Osteocyte (in vitro differentiated cells): ENCODE results near the gene DIP2C. TPM values are rescaled to one million over a fixed set of nuclear protein-coding genes. Genes with fewer than 3 reads are reported as not detected.

ENCODE experiments used
- DNase-seq: peaks from one replicate; pipeline ENCODE4 v3.0.0; 2021; ENCODE audit warnings: mixed read lengths; ENCODE audit not compliant: unreplicated experiment; ENCODE audit errors: extremely low spot score
- H3K27ac Mint-ChIP-seq: one replicate; pipeline ENCODE4 v1.8.0; 2021; ENCODE audit warnings: mild to moderate bottlenecking, mixed read lengths; ENCODE audit not compliant: unreplicated experiment
- H3K27me3 Mint-ChIP-seq: one replicate; pipeline ENCODE4 v1.8.0; 2021; ENCODE audit warnings: mixed read lengths; ENCODE audit not compliant: unreplicated experiment
- H3K36me3 Mint-ChIP-seq: one replicate; pipeline ENCODE4 v1.8.0; 2021; ENCODE audit warnings: mixed read lengths; ENCODE audit not compliant: unreplicated experiment
- H3K4me1 Mint-ChIP-seq: one replicate; pipeline ENCODE4 v1.8.0; 2021; ENCODE audit warnings: mixed read lengths; ENCODE audit not compliant: unreplicated experiment
- H3K4me3 Mint-ChIP-seq: one replicate; pipeline ENCODE4 v1.8.0; 2021; ENCODE audit warnings: mild to moderate bottlenecking, moderate library complexity, mixed read lengths; ENCODE audit not compliant: unreplicated experiment
- H3K9me3 Mint-ChIP-seq: one replicate; pipeline ENCODE4 v1.8.0; 2021; ENCODE audit warnings: mixed read lengths; ENCODE audit not compliant: unreplicated experiment
- CTCF ChIP-seq: fragments of 200-600 bp; sonication (generic); IDR thresholded peaks from 2 replicates; pipeline ENCODE4 v1.5.0; 2021; ENCODE audit warnings: antibody characterized with exemption, mild to moderate bottlenecking, moderate library complexity
- total RNA-seq: library from RNA; stranded (reverse); gene quantifications from 2 replicates; pipeline ENCODE4 v1.2.1, GENCODE V29; 2021

The DIP2C gene
- total RNA-seq, 1 donor from 2014 or later = 36.8 TPM

DNA sequence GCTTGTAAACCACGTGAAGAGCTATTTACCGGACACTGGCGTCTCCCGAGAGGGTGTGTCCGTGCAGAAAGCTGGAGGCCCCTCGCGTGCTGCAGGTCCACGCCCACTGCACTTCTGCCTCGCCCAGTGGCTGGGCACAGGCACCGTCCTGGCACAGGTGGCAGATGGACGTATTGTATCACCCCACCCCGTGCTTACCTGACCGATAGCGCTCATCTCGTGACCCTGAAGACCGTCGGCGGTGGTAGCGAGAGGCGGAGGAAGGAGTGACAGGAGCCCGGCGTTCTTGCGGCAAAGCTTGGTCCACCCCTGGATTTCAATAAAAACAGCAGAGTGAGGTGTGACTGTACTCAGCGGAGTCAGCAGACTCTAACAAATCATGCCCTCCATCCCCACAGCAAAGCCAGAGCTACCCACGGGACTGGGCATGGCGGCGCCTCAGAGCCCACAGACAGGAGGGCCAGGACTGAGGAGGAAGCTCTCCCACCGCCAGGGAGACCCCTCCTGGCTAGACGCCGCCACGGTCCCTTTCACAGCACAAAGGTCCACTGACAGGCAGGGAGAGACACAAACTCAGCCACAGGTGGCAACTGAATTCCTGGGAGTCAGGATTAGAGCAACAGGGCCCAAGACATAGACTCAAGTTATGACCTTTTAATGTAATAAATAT, 217.1 kb downstream of the DIP2C start:
- no peak overlapping the region for H3K27ac Mint-ChIP-seq
- H3K4me1 Mint-ChIP-seq = peaks cover 7% of the 10 kb centered on the region
- peaks cover 33% of the 10 kb centered on the region for H3K36me3 Mint-ChIP-seq
- peak; percentile 77 for DNase-seq
- H3K9me3 Mint-ChIP-seq = no peaks in the 10 kb centered on the region
- H3K27me3 Mint-ChIP-seq = no peaks in the 10 kb centered on the region
- no peak for TF ChIP-seq CTCF
- no peak overlapping the region for H3K4me3 Mint-ChIP-seq

DNA sequence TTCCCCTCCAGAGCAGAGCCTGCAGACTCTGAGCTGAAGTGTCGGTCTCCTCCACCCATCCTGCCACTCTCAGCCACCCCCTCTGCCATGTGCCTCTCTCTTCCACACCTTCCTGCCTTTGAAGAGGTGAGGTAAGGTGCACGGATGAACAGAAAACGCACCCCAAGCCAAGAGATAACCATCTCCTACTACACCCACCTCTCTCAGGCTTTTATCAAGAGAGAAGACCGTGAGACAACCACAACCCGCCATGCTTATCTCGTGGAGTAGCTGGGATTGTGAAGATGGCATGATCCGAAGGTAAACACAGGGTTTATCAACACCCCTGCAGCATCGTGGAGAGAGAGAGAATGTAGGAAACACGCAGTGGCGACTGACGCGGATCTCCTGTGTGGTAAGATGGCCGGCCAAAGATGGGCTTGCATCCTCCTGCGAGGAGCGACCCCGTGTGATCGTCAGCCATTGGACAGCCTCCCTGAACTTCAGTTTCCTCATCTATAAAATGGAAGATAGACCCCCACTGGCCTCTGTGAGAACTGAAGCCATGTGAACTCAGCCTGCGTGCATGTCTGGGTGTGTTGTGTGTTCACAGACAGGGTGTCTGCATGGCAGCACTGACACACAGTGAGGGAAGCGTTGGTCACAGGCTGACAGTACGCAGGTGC, 219.0 kb downstream of the DIP2C start:
- DNase-seq = peak; percentile 57
- no peak overlapping the region for H3K4me3 Mint-ChIP-seq
- peaks cover 31% of the 10 kb centered on the region for H3K36me3 Mint-ChIP-seq
- H3K27ac Mint-ChIP-seq = no peak overlapping the region
- H3K4me1 Mint-ChIP-seq = no peaks in the 10 kb centered on the region
- H3K27me3 Mint-ChIP-seq = no peaks in the 10 kb centered on the region
- no peak for TF ChIP-seq CTCF
- H3K9me3 Mint-ChIP-seq = no peaks in the 10 kb centered on the region

GRCh38 chr10:469947-470338, 219.5 kb downstream of the DIP2C start:
- Mint-ChIP-seq H3K27ac (no peak overlapping the region), H3K36me3 (peaks cover 31% of the 10 kb centered on the region), H3K27me3 (no peaks in the 10 kb centered on the region), H3K9me3 (no peaks in the 10 kb centered on the region), H3K4me1 (no peaks in the 10 kb centered on the region), H3K4me3 (no peak overlapping the region)
- no peak for TF ChIP-seq CTCF
- no peak for DNase-seq

- Mint-ChIP-seq H3K27me3 (no peaks in the 10 kb centered on the region), H3K9me3 (peaks cover 9% of the 10 kb centered on the region), H3K4me3 (no peak overlapping the region), H3K36me3 (peaks cover 24% of the 10 kb centered on the region), H3K27ac (no peak overlapping the region), H3K4me1 (peaks cover 11% of the 10 kb centered on the region)
- TF ChIP-seq CTCF = no peak
- no peak for DNase-seq
Measured at GRCh38 chr10:459743-460142, 229.7 kb downstream of the DIP2C start.

DNA sequence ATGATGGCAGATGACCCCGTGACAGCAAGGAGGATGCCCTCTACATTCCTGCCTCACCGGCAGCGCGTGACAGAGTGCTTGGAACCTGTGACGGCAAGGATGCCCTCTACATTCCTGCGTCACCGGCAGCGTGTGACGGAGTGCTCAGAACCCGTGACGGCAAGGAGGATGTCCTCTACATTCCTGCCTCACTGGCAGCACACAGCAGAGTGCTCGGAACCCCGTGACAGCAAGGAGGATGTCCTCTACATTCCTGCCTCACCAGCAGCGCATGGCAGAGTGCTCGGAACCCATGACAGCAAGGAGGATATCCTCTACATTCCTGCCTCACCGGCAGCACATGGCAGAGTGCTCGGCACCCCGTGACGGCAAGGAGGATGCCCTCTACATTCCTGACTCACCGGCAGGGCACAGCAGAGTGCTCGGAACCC, 231.0 kb downstream of the DIP2C start:
- H3K27ac Mint-ChIP-seq = no peak overlapping the region
- peaks cover 19% of the 10 kb centered on the region for H3K36me3 Mint-ChIP-seq
- no peak for TF ChIP-seq CTCF
- H3K27me3 Mint-ChIP-seq = no peaks in the 10 kb centered on the region
- no peak overlapping the region for H3K4me3 Mint-ChIP-seq
- H3K9me3 Mint-ChIP-seq = peaks cover 5% of the 10 kb centered on the region
- DNase-seq = peak; percentile 71
- peaks cover 17% of the 10 kb centered on the region for H3K4me1 Mint-ChIP-seq
